H1 (cell line): Measurements from ENCODE around the gene RBM15B. TPM values are rescaled to one million over a fixed set of nuclear protein-coding genes. Genes with fewer than 3 reads are reported as not detected.

Experiments
- CTCF ChIA-PET: fragments of 300-600 bp; sonication (Branson Sonifier 250); formaldehyde crosslinking; loops from one replicate; lab custom pipeline; 2021; ENCODE audit not compliant: partially characterized antibody; lab: Charles Lee
- POLR2A ChIA-PET: fragments of 300-600 bp; sonication (Branson Sonifier 250); formaldehyde crosslinking; loops from one replicate; lab custom pipeline; 2021; ENCODE audit warnings: inconsistent platforms; ENCODE audit not compliant: partially characterized antibody; lab: Charles Lee
- DNase-seq, 2 experiments: peaks; one replicate each; pipeline versions ENCODE4 v3.0.0 to v3.0.0-alpha.2; 2010 to 2022; ENCODE audit warnings: low spot score in 2 of 2, low read depth in 1 of 2, mixed read lengths in 1 of 2
- FAIRE-seq: peaks from 2 replicates; lab custom pipeline; 2011; peaks lifted over from hg19 to GRCh38; lab: Jason Lieb, UNC
- H2AFZ ChIP-seq: 2 replicates; pipeline ENCODE4 v1.8.1; 2012; ENCODE audit warnings: low read length, inconsistent platforms
- H2AK5ac ChIP-seq: 2 replicates; pipeline ENCODE4 v1.6.1; 2013; ENCODE audit warnings: low read depth, low read length
- H2BK120ac ChIP-seq: replicated peaks from 2 replicates; pipeline ENCODE3; 2013; ENCODE audit warnings: low read depth, low read length, inconsistent platforms
- H2BK12ac ChIP-seq: 2 replicates; pipeline ENCODE4 v1.6.1; 2013; ENCODE audit warnings: low read depth, low read length
- H2BK15ac ChIP-seq: 2 replicates; pipeline ENCODE4 v1.6.1; 2013; ENCODE audit warnings: low read length
- H2BK20ac ChIP-seq: 2 replicates; pipeline ENCODE4 v1.6.1; 2013; ENCODE audit warnings: low read length
- H2BK5ac ChIP-seq: 2 replicates; pipeline ENCODE4 v1.6.1; 2013; ENCODE audit warnings: low read depth, low read length
- H3K14ac ChIP-seq: 2 replicates; pipeline ENCODE4 v1.6.1; 2013; ENCODE audit warnings: inconsistent platforms; ENCODE audit not compliant: insufficient read length
- H3K18ac ChIP-seq: 2 replicates; pipeline ENCODE4 v1.6.1; 2013; ENCODE audit warnings: low read length; ENCODE audit errors: extremely low read depth
- H3K23ac ChIP-seq: 2 replicates; pipeline ENCODE4 v1.6.1; 2013; ENCODE audit warnings: inconsistent platforms; ENCODE audit not compliant: insufficient read length
- H3K23me2 ChIP-seq: 2 replicates; pipeline ENCODE4 v1.6.1; 2013; ENCODE audit warnings: low read depth, low read length
- H3K27ac ChIP-seq: 2 replicates; pipeline ENCODE4 v1.6.1; 2011; ENCODE audit warnings: low read depth, low read length, inconsistent platforms
- H3K27me3 ChIP-seq, 4 experiments: replicated peaks in 1 of 4; 1 replicate in 1 of 4; 2 replicates in 3 of 4; pipeline versions ENCODE4 v1.6.1 to v1.8.1; 2011 to 2013; ENCODE audit warnings: low read length in 3 of 4, mild to moderate bottlenecking in 3 of 4, inconsistent platforms in 2 of 4, mixed read lengths in 2 of 4, moderate library complexity in 1 of 4; ENCODE audit not compliant: control insufficient read depth in 3 of 4, insufficient read depth in 3 of 4; ENCODE audit errors: extremely low read depth in 1 of 4
- H3K36me3 ChIP-seq, 4 experiments: 2 replicates each; pipeline versions ENCODE4 v1.6.1 to v1.8.1; 2011 to 2013; ENCODE audit warnings: mild to moderate bottlenecking in 4 of 4, low read length in 3 of 4, moderate library complexity in 2 of 4, control low read depth in 1 of 4, inconsistent platforms in 1 of 4; ENCODE audit not compliant: insufficient read depth in 4 of 4, control insufficient read depth in 2 of 4
- H3K4ac ChIP-seq: replicated peaks from 2 replicates; pipeline ENCODE3; 2013; ENCODE audit warnings: low read length, low read depth, mixed read lengths, inconsistent platforms; ENCODE audit not compliant: insufficient read length
- H3K4me1 ChIP-seq, 4 experiments: replicated peaks in 1 of 4; 1 replicate in 1 of 4; 2 replicates in 3 of 4; pipeline versions ENCODE4 v1.6.1 to v1.8.1; 2011 to 2013; ENCODE audit warnings: low read length in 3 of 4, inconsistent platforms in 2 of 4, mixed read lengths in 1 of 4; ENCODE audit not compliant: insufficient read depth in 4 of 4, control insufficient read depth in 3 of 4
- H3K4me2 ChIP-seq, 2 experiments: 2 replicates each; pipeline versions ENCODE4 v1.6.1 to v1.8.1; 2011 to 2013; ENCODE audit warnings: low read depth in 2 of 2, low read length in 2 of 2, control low read depth in 1 of 2, inconsistent platforms in 1 of 2, mild to moderate bottlenecking in 1 of 2; ENCODE audit not compliant: insufficient read depth in 1 of 2
- H3K4me3 ChIP-seq, 4 experiments: fragments of 200-600, 300-600 bp in 1 of 4; sonication (generic), shearing (Covaris generic), sonication (Bioruptor Twin) in 1 of 4; 2 replicates each; pipeline versions ENCODE4 v1.5.1 to v1.8.1; 2011 to 2016; ENCODE audit warnings: low read length in 4 of 4, low read depth in 3 of 4, control low read depth in 2 of 4, inconsistent platforms in 2 of 4, mild to moderate bottlenecking in 2 of 4, mixed read lengths in 1 of 4, moderate library complexity in 1 of 4; ENCODE audit not compliant: insufficient read depth in 2 of 4; ENCODE audit errors: extremely low read depth in 1 of 4
- H3K56ac ChIP-seq: replicated peaks from 2 replicates; pipeline ENCODE3; 2013; ENCODE audit warnings: low read depth, mild to moderate bottlenecking, mixed read lengths, low read length, inconsistent platforms; ENCODE audit not compliant: insufficient read length
- H3K79me1 ChIP-seq: 2 replicates; pipeline ENCODE4 v1.6.1; 2013; ENCODE audit warnings: low read depth, low read length, control low read depth
- H3K79me2 ChIP-seq, 2 experiments: 2 replicates each; pipeline versions ENCODE4 v1.6.1 to v1.8.1; 2012 to 2013; ENCODE audit warnings: low read length in 2 of 2, mild to moderate bottlenecking in 2 of 2, inconsistent platforms in 1 of 2; ENCODE audit not compliant: insufficient read depth in 2 of 2, control insufficient read depth in 1 of 2
- H3K9ac ChIP-seq, 4 experiments: replicated peaks in 1 of 4; 1 replicate in 1 of 4; 2 replicates in 3 of 4; pipeline versions ENCODE4 v1.6.1 to v1.8.1; 2011 to 2013; ENCODE audit warnings: low read depth in 3 of 4, low read length in 3 of 4, control low read depth in 2 of 4, mild to moderate bottlenecking in 2 of 4, moderate library complexity in 2 of 4, inconsistent platforms in 1 of 4; ENCODE audit errors: extremely low read depth in 1 of 4
- H3K9me3 ChIP-seq, 2 experiments: 2 replicates each; pipeline versions ENCODE4 v1.6.1 to v1.8.1; 2012 to 2013; ENCODE audit warnings: mild to moderate bottlenecking in 2 of 2, moderate library complexity in 2 of 2, control low read depth in 1 of 2, inconsistent platforms in 1 of 2, low read depth in 1 of 2, low read length in 1 of 2, mixed read lengths in 1 of 2; ENCODE audit not compliant: insufficient read depth in 2 of 2
- H4K20me1 ChIP-seq, 2 experiments: replicated peaks in 1 of 2; 2 replicates each; pipeline versions ENCODE3 to v1.8.1; 2011 to 2013; ENCODE audit warnings: inconsistent platforms in 2 of 2, low read length in 2 of 2, mild to moderate bottlenecking in 1 of 2; ENCODE audit not compliant: insufficient read depth in 2 of 2, control insufficient read depth in 1 of 2
- H4K5ac ChIP-seq: 2 replicates; pipeline ENCODE4 v1.6.1; 2013; ENCODE audit warnings: low read length, low read depth, mixed read lengths, inconsistent platforms; ENCODE audit not compliant: insufficient read length
- H4K8ac ChIP-seq: 2 replicates; pipeline ENCODE4 v1.8.0; 2013; ENCODE audit warnings: mild to moderate bottlenecking, moderate library complexity, low read length, inconsistent platforms; ENCODE audit not compliant: insufficient read depth; ENCODE audit errors: extremely low read depth
- H4K91ac ChIP-seq: replicated peaks from 2 replicates; pipeline ENCODE3; 2013; ENCODE audit warnings: low read length, mixed read lengths, inconsistent platforms; ENCODE audit not compliant: insufficient read length
- CTCF ChIP-seq, 3 experiments: IDR thresholded peaks; 1 replicate in 2 of 3; 2 replicates in 1 of 3; pipeline versions ENCODE4 v1.5.1 to v1.6.1; 2011; ENCODE audit warnings: low read length in 3 of 3, mild to moderate bottlenecking in 3 of 3, inconsistent platforms in 2 of 3, low read depth in 1 of 3, moderate library complexity in 1 of 3; ENCODE audit not compliant: insufficient read depth in 1 of 3; ENCODE audit errors: control extremely low read depth in 1 of 3
- E2F6 ChIP-seq: IDR thresholded peaks from 2 replicates; pipeline ENCODE4 v1.6.1; 2012; ENCODE audit warnings: inconsistent platforms
- EZH2 ChIP-seq: fragments of 200-600 bp; sonication (generic); IDR thresholded peaks from 2 replicates; pipeline ENCODE4 v1.7.1; 2012; ENCODE audit warnings: low read depth, mild to moderate bottlenecking, moderate library complexity, low read length, inconsistent platforms; ENCODE audit not compliant: severe bottlenecking
- GTF2F1 ChIP-seq: IDR thresholded peaks from 2 replicates; pipeline ENCODE4 v1.6.1; 2012; ENCODE audit warnings: low read depth, low read length, improper control_type of control experiment, borderline replicate concordance
- RAD21 ChIP-seq, 2 experiments: IDR thresholded peaks in 1 of 2; conservative IDR thresholded peaks in 1 of 2; 2 replicates each; pipeline ENCODE4 v1.6.1; 2011; ENCODE audit warnings: low read depth in 2 of 2, low read length in 2 of 2, improper control_type of control experiment in 1 of 2, inconsistent platforms in 1 of 2, mild to moderate bottlenecking in 1 of 2, moderate library complexity in 1 of 2
- WGBS, 2 experiments: shearing (Covaris generic) in 1 of 2; methylation state at CpG; one replicate each; pipeline versions ENCODE4 v1.1.6 to v1.1.7; 2013 to 2015; ENCODE audit warnings: low lambda C conversion rate in 2 of 2, mixed read lengths in 2 of 2, inconsistent platforms in 1 of 2, low coverage in 1 of 2, missing lambda C conversion rate in 1 of 2; ENCODE audit not compliant: insufficient replicate concordance in 2 of 2, insufficient coverage in 1 of 2, insufficient read length in 1 of 2; ENCODE audit errors: extremely low coverage in 1 of 2, missing lambda C conversion rate in 1 of 2; 5-methylcytosine and 5-hydroxymethylcytosine counted together
- polyA plus RNA-seq, 7 experiments: library from polyadenylated mRNA; depleted of rRNA in 3 of 7; stranded (reverse) in 5 of 7; unstranded in 2 of 7; fragments of >200 nt in 5 of 7; fragments of 200-250 nt in 2 of 7; gene quantifications; 1 replicate in 5 of 7; 2 replicates in 1 of 7; 4 replicates in 1 of 7; pipeline versions ENCODE4 v1.2.1 to v1.2.3, GENCODE V29; 2011 to 2013; ENCODE audit warnings: missing spikeins in 2 of 7, mixed read lengths in 2 of 7
- total RNA-seq: library from RNA; stranded (reverse); fragmentation: NEBNext Ultra II Directional; extraction: Animal tissue kit (Norgen Biotek cat#: 25700); gene quantifications from 2 replicates; pipeline ENCODE4 v1.2.1, GENCODE V29; 2021

The RBM15B gene
- total and polyA plus RNA-seq, 2 of the 8 experiments (the other 6 are each of a cell fraction or from before 2014, with no cell fraction given), result 22.2 to 59.1 TPM

GRCh38 chr3:51371943-51372557 lies 19.0 kb upstream of the RBM15B start:
- no peak overlapping the region for H3K23ac ChIP-seq
- peaks cover 0 to 7% (median 3%) of the 10 kb centered on the region in 4 experiments; a peak in 4 of 8 replicates for H3K36me3 ChIP-seq
- no peak overlapping the region for H2BK5ac ChIP-seq
- H3K9ac ChIP-seq, result no peak overlapping the region
- no peak overlapping the region for H3K4ac ChIP-seq
- H4K91ac ChIP-seq, result no peak overlapping the region
- ChIA-PET CTCF (interaction anchor here (0.5 to 5.5 kb wide), 32 partner anchors 10 to 805 kb away, joined by 3 to 51 read pairs (median 4); partner anchors contain the start of genes MANF and MAPKAPK3), POLR2A (interaction anchor here (1.2 to 1.6 kb wide), 2 partner anchors 17 to 273 kb away, joined by 3 to 5 read pairs; no protein-coding TSS in a partner anchor)
- no peaks in the 10 kb centered on the region for H3K27me3 ChIP-seq
- H3K79me2 ChIP-seq, result no peaks in the 10 kb centered on the region
- no peak overlapping the region for H2AFZ ChIP-seq
- TF ChIP-seq EZH2 (no peak), E2F6 (no peak), RAD21 (IDR thresholded peaks at IDR 0.05 in 1 of 2, conservative IDR thresholded peaks at IDR 0.05 in 1 of 2; ENCODE audit: low read depth in 2 of 2, low read length in 2 of 2) (peak; percentile 85 to 89), GTF2F1 (no peak), CTCF (IDR thresholded peaks at IDR 0.05; ENCODE audit: control extremely low read depth in 1 of 3, insufficient read depth in 1 of 3, low read depth in 1 of 3, low read length in 3 of 3) (peak in 2 of 3 experiments; percentile 74 to 79; a peak in 3 of 4 replicates)
- no peak overlapping the region for H2BK120ac ChIP-seq
- H3K4me2 ChIP-seq, result no peak overlapping the region
- H2BK12ac ChIP-seq, result no peak overlapping the region
- no peak overlapping the region for H3K56ac ChIP-seq
- H4K20me1 ChIP-seq, result peaks cover 0 to 2% of the 10 kb centered on the region in 2 experiments
- FAIRE-seq (peak; percentile 90), DNase-seq (peak in 1 of 2 experiments; percentile 73)
- 44% methylated on average over 4 of the region's 4 CpGs; no CpG with 5 or more reads in 1 of the 2 experiments for WGBS, 2 experiments
- H4K5ac ChIP-seq, result no peak overlapping the region
- no peak overlapping the region for H3K4me3 ChIP-seq
- H3K9me3 ChIP-seq, result peaks cover 6% of the 10 kb centered on the region in 2 experiments
- no peak overlapping the region; the same call in 1 of the 2 replicates for H2BK15ac ChIP-seq
- H2BK20ac ChIP-seq, result no peak overlapping the region
- H3K4me1 ChIP-seq, result no peaks in the 10 kb centered on the region
- no peak overlapping the region for H3K18ac ChIP-seq
- no peak overlapping the region for H2AK5ac ChIP-seq
- no peaks in the 10 kb centered on the region for H3K79me1 ChIP-seq
- no peak overlapping the region for H3K27ac ChIP-seq
- no peak overlapping the region for H3K14ac ChIP-seq
- no peaks in the 10 kb centered on the region for H3K23me2 ChIP-seq
- no peak overlapping the region for H4K8ac ChIP-seq
